Smooth muscle cell of the brain vasculature (primary cell): ENCODE data around the gene PDE6B.
"Not testable (repeated sequence)": the region's sequence is repeated elsewhere in the genome, so short reads cannot be mapped to it uniquely, and the experiment has no call there.

Experiments used
- DNase-seq: peaks from one replicate; pipeline ENCODE4 v3.0.0-alpha.2; 2012; ENCODE audit warnings: low read depth, low spot score

PDE6B gene

GRCh38 chr4:704198-704891 lies 79.0 kb downstream of the PDE6B start:
- no peak for DNase-seq

- DNase-seq = no peak
Measured at GRCh38 chr4:704971-705277, 79.6 kb downstream of the PDE6B start.

GRCh38 chr4:705278-706082 lies 80.1 kb downstream of the PDE6B start, which contains the start of gene PCGF3:
PCGF3 (plus strand) TSS chr4:705832; CDS start chr4:733681, 27,849 bp downstream.
- DNase-seq = peak; percentile 87

- not testable (repeated sequence) for DNase-seq
Measured at GRCh38 chr4:706083-706633, 80.8 kb downstream of the PDE6B start.

- no peak for DNase-seq
Measured at GRCh38 chr4:706834-707598, 81.6 kb downstream of the PDE6B start.

GRCh38 chr4:707929-708630 lies 82.7 kb downstream of the PDE6B start:
- DNase-seq = no peak

- no peak for DNase-seq
Measured at GRCh38 chr4:708631-708933, 83.2 kb downstream of the PDE6B start.

GRCh38 chr4:709348-709747 lies 84.0 kb downstream of the PDE6B start:
- no peak for DNase-seq

GRCh38 chr4:710116-710515 lies 84.7 kb downstream of the PDE6B start:
- no peak for DNase-seq

GRCh38 chr4:710916-711315 lies 85.5 kb downstream of the PDE6B start:
- no peak for DNase-seq

GRCh38 chr4:712093-712492 lies 86.7 kb downstream of the PDE6B start:
- no peak for DNase-seq

GRCh38 chr4:712916-713632 lies 87.7 kb downstream of the PDE6B start:
- DNase-seq = no peak

- no peak for DNase-seq
Measured at GRCh38 chr4:714087-714486, 88.7 kb downstream of the PDE6B start.

GRCh38 chr4:717601-718320 lies 92.4 kb downstream of the PDE6B start:
- no peak for DNase-seq

- DNase-seq = no peak
Measured at GRCh38 chr4:718460-718859, 93.1 kb downstream of the PDE6B start.
